Esophagus muscularis mucosa (tissue), 3 donors: ENCODE measurements around the gene NBPF1.
"Not testable (repeated sequence)": the region's sequence is repeated elsewhere in the genome, so short reads cannot be mapped to it uniquely, and the experiment has no call there.

Source experiments
- EP300 ChIP-seq: sonication (generic); formaldehyde crosslinking; IDR thresholded peaks from one replicate; pipeline ENCODE4 v1.6.1; 2017; ENCODE audit warnings: antibody characterized with exemption
- TF ChIP-seq, protein P1 (sequence below), 3 experiments: fragments of 200-600 bp in 2 of 3; fragments of 450-650 bp in 1 of 3; sonication (generic) in 2 of 3; IDR thresholded peaks; one replicate each; pipeline ENCODE4 v1.5.1; 2017 to 2019; ENCODE audit warnings: antibody characterized with exemption in 3 of 3, mild to moderate bottlenecking in 2 of 3, moderate library complexity in 1 of 3

DNA sequence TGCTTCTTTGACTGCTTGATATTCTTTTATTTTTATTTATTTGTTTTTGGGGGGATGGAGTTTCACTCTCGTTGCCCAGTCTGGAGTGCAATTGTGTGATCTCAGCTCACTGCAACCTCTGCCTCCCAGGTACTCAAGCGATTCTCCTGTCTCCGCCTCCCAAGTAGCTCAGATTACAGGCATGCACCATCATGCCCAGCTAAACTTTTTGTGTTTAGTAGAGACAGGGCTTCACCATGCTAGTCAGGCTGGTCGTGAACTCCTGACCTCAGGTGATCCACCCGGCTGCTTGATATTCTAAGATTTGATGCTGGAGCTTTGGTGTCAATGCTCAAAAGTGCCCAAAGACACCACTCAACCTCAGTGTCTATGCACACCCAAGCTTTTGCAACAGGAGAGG is 53.7 kb downstream of the NBPF1 start:
- TF ChIP-seq, protein P1, sequence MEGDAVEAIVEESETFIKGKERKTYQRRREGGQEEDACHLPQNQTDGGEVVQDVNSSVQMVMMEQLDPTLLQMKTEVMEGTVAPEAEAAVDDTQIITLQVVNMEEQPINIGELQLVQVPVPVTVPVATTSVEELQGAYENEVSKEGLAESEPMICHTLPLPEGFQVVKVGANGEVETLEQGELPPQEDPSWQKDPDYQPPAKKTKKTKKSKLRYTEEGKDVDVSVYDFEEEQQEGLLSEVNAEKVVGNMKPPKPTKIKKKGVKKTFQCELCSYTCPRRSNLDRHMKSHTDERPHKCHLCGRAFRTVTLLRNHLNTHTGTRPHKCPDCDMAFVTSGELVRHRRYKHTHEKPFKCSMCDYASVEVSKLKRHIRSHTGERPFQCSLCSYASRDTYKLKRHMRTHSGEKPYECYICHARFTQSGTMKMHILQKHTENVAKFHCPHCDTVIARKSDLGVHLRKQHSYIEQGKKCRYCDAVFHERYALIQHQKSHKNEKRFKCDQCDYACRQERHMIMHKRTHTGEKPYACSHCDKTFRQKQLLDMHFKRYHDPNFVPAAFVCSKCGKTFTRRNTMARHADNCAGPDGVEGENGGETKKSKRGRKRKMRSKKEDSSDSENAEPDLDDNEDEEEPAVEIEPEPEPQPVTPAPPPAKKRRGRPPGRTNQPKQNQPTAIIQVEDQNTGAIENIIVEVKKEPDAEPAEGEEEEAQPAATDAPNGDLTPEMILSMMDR (IDR thresholded peaks at IDR 0.05) = not testable (repeated sequence)
- not testable (repeated sequence) for TF ChIP-seq EP300
